Left ventricle myocardium inferior (tissue), 1 donor: ENCODE measurements around the gene SLC26A11. TPM values are rescaled to one million over a fixed set of nuclear protein-coding genes. Genes with fewer than 3 reads are reported as not detected.

Experiments used
- DNase-seq: peaks from one replicate; pipeline ENCODE4 v3.0.0-alpha.2; 2020
- H3K27ac ChIP-seq: fragments of 200-600 bp; replicated peaks from 2 replicates; pipeline ENCODE4 v1.8.0; 2021
- H3K27me3 ChIP-seq: fragments of 200-600 bp; 2 replicates; pipeline ENCODE4 v1.8.0; 2021; ENCODE audit warnings: low read depth
- H3K36me3 ChIP-seq: fragments of 200-600 bp; 2 replicates; pipeline ENCODE4 v1.8.0; 2021
- H3K4me1 ChIP-seq: fragments of 200-600 bp; 2 replicates; pipeline ENCODE4 v1.8.0; 2021
- H3K4me3 ChIP-seq: fragments of 200-600 bp; 2 replicates; pipeline ENCODE4 v1.8.0; 2021; ENCODE audit warnings: mild to moderate bottlenecking, moderate library complexity
- H3K9me3 ChIP-seq: fragments of 200-600 bp; replicated peaks from 2 replicates; pipeline ENCODE4 v1.8.0; 2021
- intact Hi-C: fragments of 100-400 bp; cut with micrococcal nuclease; formaldehyde crosslinking; loops from one replicate; pipeline ENCODE4 v1.11.0; 2022
- total RNA-seq: library from RNA; stranded (reverse); fragmentation: NEBNext Ultra II Directional; extraction: Animal tissue kit (Norgen Biotek cat#: 25700); gene quantifications from one replicate; pipeline ENCODE4 v1.2.1, GENCODE V29; 2021
- TF ChIP-seq, protein P1 (sequence below): fragments of 200-600 bp; IDR thresholded peaks from 2 replicates; pipeline ENCODE4 v1.8.0; 2021; ENCODE audit warnings: antibody characterized with exemption, mild to moderate bottlenecking, borderline replicate concordance
- donor health status: DM: no; HTN: yes; CAD: no; lungs with severe emphysema.

The SLC26A11 gene
- total RNA-seq, 1 donor from 2014 or later, result 4.1 TPM

DNA sequence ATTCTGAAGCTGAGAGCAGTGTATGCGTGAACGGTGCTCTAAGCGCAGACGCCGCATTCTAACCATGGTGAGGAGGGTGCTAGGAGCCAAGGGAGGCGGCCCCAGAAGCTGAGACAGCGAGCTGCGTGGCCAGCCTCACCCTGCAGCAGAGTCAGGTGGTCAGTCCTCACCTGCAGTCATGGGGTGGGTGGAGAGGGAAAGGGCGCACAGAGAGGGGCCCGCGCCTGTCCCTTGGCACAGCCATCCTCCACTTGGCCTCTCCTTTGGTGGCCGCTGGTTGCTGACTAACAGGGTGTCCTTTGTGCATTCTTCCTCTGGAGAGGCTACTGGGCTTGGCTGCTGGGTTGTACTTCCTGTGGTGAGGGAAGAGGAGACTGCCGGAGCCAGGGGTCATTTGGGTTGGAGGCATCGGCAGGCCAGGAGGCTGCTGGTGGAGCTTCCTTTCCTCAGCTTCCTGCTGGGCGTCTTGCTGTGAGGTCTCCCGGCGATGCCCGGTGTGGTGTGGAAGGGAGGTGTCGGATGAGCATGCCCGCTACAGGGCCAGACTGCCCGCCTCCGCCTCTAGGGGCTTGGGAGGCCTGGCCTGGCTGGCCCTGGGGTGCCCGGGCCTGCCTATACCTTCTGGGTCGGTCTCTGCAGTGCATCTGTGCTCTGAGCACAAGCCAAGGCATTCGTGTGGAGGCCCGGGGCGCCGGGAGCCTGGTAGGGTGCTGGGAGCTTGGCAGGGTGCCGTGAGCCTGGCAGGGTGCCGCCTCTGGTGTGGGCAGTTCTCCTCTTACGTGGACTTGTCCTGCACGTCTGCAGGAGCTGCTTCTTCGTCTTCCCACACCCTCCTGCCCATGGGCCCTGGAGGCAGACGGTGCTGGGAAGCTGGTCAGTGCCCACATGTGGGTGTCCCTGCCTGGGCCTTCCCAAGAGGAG lies 57.8 kb downstream of the SLC26A11 start:
- Histone ChIP-seq H3K27ac (peak overlapping the region; percentile 71), H3K4me1 (peaks cover 45% of the 10 kb centered on the region), H3K9me3 (no peaks in the 10 kb centered on the region), H3K27me3 (no peaks in the 10 kb centered on the region), H3K36me3 (peaks cover 29% of the 10 kb centered on the region), H3K4me3 (no peak overlapping the region)
- TF ChIP-seq, protein P1, sequence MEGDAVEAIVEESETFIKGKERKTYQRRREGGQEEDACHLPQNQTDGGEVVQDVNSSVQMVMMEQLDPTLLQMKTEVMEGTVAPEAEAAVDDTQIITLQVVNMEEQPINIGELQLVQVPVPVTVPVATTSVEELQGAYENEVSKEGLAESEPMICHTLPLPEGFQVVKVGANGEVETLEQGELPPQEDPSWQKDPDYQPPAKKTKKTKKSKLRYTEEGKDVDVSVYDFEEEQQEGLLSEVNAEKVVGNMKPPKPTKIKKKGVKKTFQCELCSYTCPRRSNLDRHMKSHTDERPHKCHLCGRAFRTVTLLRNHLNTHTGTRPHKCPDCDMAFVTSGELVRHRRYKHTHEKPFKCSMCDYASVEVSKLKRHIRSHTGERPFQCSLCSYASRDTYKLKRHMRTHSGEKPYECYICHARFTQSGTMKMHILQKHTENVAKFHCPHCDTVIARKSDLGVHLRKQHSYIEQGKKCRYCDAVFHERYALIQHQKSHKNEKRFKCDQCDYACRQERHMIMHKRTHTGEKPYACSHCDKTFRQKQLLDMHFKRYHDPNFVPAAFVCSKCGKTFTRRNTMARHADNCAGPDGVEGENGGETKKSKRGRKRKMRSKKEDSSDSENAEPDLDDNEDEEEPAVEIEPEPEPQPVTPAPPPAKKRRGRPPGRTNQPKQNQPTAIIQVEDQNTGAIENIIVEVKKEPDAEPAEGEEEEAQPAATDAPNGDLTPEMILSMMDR, result no peak
- no peak for DNase-seq
- intact Hi-C loops, result no loop called here

DNA sequence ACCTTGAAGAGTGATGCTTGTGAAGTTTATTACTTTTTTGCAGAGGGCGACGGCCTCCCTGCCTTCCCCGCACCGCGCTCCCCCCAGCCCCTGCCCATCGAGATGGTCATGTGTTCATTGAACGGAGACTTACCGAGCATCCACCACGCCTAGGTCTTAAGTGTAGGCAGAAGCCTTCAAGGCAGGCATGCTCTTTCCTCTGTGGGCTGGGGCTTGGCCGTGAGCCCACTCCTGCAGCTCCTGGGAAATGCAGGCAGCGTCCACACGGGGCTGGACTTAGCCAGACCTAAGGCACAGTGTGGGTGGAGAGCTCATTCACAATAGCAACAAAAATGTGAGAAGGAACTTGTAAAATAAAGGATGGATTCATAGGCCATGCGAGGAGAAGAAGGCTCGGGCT lies 59.7 kb downstream of the SLC26A11 start:
- Histone ChIP-seq H3K4me1 (peaks cover 45% of the 10 kb centered on the region), H3K27ac (peak overlapping the region; percentile 11), H3K27me3 (no peaks in the 10 kb centered on the region), H3K4me3 (no peak overlapping the region), H3K36me3 (peaks cover 20% of the 10 kb centered on the region), H3K9me3 (no peaks in the 10 kb centered on the region)
- TF ChIP-seq, protein P1, result peak; percentile 47
- peak; percentile 73 for DNase-seq
- intact Hi-C loops, result no loop called here

DNA sequence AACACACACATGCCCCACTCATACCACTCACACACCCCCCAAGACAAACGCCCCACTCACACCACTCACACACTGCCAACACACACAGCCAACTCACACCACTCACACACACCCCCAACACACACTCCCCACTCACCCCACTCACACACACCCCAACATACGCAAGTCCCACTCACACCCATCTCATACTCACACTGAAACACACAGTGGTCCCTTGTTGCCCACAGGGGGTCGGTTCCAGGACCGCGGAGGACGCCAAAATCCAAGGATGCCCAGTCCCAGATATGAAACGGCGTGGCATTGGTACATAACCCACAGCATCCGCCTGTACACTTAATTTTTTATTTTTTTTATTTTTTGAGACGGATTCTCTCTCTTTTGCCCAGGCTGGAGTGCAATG lies 61.3 kb downstream of the SLC26A11 start:
- Histone ChIP-seq H3K4me1 (peaks cover 41% of the 10 kb centered on the region), H3K9me3 (no peaks in the 10 kb centered on the region), H3K36me3 (peaks cover 12% of the 10 kb centered on the region), H3K27ac (no peak overlapping the region), H3K27me3 (no peaks in the 10 kb centered on the region), H3K4me3 (no peak overlapping the region)
- intact Hi-C loops, result no loop called here
- DNase-seq, result no peak
- TF ChIP-seq, protein P1, result no peak

DNA sequence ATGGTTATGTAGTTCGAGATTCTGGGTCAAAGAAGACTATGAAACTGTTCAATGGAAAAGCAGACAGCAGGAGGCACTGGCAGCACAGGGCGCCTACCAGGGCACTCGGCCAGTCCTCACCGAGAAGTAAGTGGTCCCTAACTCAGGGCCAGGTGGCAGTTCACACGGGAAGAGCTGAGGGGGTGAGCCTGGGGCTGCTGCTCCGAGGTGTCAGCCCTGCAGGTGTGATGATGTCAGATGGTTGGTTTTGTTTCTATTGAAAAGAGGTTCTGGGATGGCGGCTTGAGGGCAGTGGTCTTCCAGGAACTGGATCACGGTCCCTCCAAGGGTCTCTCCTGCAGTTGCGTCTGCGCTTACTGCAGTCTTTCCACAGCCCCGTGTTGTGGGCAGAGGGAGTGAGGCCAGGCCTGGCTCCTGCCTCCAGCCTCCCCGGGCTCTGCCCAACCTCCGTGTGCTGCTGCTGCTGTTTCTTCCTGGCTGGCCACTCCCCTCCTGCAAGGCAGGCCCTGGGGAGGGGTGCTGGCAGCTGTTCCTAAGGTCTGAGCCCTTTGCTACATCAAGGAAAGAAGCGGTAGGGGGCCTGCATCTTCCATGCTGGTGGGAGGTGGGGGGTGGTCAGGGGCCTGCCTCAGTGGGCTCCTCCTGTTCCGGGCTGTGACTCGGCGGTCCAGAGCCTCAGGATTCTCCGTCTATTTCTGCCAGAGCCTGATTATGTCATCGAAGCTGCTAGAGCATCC lies 63.1 kb downstream of the SLC26A11 start:
- Histone ChIP-seq H3K27ac (no peak overlapping the region), H3K4me3 (no peak overlapping the region), H3K4me1 (peaks cover 23% of the 10 kb centered on the region), H3K36me3 (peaks cover 16% of the 10 kb centered on the region), H3K27me3 (no peaks in the 10 kb centered on the region), H3K9me3 (no peaks in the 10 kb centered on the region)
- intact Hi-C loops, result no loop called here
- TF ChIP-seq, protein P1, result no peak
- DNase-seq, result no peak

DNA sequence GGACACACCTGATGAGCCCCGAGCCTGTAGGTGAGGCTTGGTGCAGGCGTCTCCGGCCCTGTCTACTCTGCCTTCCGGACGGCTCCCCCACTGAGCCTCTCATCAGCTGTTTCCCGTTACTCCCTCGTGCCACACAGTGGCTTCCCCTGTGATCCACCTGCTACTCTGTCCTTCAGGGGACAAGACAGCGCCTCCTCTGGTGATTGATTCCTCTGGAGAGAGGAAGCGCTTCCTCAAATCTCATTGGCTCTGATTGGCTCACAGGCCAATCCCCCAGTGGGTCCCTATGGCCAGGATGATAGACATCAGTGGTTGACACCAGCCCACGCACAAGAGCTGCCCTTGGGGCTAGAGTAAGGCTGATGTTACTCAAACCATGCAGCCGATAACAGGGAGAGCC lies 64.4 kb downstream of the SLC26A11 start:
- Histone ChIP-seq H3K36me3 (peaks cover 23% of the 10 kb centered on the region), H3K27ac (no peak overlapping the region), H3K4me3 (no peak overlapping the region), H3K9me3 (no peaks in the 10 kb centered on the region), H3K4me1 (peaks cover 10% of the 10 kb centered on the region), H3K27me3 (no peaks in the 10 kb centered on the region)
- TF ChIP-seq, protein P1, result no peak
- intact Hi-C loops, result no loop called here
- DNase-seq, result no peak
